Nephron progenitor cell (in vitro differentiated cells): Measurements from ENCODE around the gene KLF13.
A peak's percentile ranks its signal among the peaks of the same experiment; 100 is the strongest.

Source experiments
- DNase-seq: peaks from one replicate; pipeline ENCODE4 v3.0.0; 2021
- H3K27ac Mint-ChIP-seq: 2 replicates; pipeline ENCODE4 v1.8.0; 2021; ENCODE audit warnings: mild to moderate bottlenecking, moderate library complexity, mixed read lengths
- H3K27me3 Mint-ChIP-seq: 2 replicates; pipeline ENCODE4 v1.8.0; 2021; ENCODE audit warnings: mild to moderate bottlenecking, low read depth, mixed read lengths; ENCODE audit not compliant: poor library complexity
- H3K36me3 Mint-ChIP-seq: 2 replicates; pipeline ENCODE4 v1.8.0; 2021; ENCODE audit warnings: low read depth, mixed read lengths
- H3K4me1 Mint-ChIP-seq: 2 replicates; pipeline ENCODE4 v1.8.0; 2021; ENCODE audit warnings: mixed read lengths
- H3K4me3 Mint-ChIP-seq: 2 replicates; pipeline ENCODE4 v1.8.0; 2021; ENCODE audit warnings: mild to moderate bottlenecking, moderate library complexity, mixed read lengths
- H3K9me3 Mint-ChIP-seq: 2 replicates; pipeline ENCODE4 v1.8.0; 2021; ENCODE audit warnings: mild to moderate bottlenecking, moderate library complexity, mixed read lengths
- TF ChIP-seq, protein P1 (sequence below): fragments of 200-600 bp; sonication (generic); IDR thresholded peaks from 2 replicates; pipeline ENCODE4 v1.5.0; 2021; ENCODE audit warnings: antibody characterized with exemption

The KLF13 gene

DNA sequence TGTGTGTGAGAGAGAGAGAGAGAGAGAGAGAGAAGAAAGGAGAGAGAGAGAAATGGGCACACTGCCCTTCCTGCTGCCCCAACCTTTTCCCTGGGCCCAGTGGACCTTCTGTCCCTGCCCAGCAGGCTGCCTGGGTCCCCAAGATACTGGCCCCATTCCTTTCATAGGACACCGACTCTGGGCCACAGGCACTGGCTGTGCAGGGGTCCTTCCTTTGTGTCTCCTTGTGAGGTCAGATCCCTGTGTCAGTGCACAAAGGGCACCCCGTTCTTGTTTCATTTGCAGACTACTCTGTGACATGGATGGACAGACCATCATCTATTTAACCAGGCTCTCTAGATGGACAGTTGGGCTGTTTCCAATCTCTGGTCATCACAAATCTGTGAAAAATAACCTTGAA, 21.3 kb upstream of the KLF13 start:
- no peak for DNase-seq
- Mint-ChIP-seq H3K4me1 (peaks cover 59% of the 10 kb centered on the region), H3K27me3 (peaks cover 47% of the 10 kb centered on the region), H3K9me3 (no peaks in the 10 kb centered on the region), H3K4me3 (no peak overlapping the region), H3K36me3 (no peaks in the 10 kb centered on the region), H3K27ac (no peak overlapping the region)
- TF ChIP-seq, protein P1, sequence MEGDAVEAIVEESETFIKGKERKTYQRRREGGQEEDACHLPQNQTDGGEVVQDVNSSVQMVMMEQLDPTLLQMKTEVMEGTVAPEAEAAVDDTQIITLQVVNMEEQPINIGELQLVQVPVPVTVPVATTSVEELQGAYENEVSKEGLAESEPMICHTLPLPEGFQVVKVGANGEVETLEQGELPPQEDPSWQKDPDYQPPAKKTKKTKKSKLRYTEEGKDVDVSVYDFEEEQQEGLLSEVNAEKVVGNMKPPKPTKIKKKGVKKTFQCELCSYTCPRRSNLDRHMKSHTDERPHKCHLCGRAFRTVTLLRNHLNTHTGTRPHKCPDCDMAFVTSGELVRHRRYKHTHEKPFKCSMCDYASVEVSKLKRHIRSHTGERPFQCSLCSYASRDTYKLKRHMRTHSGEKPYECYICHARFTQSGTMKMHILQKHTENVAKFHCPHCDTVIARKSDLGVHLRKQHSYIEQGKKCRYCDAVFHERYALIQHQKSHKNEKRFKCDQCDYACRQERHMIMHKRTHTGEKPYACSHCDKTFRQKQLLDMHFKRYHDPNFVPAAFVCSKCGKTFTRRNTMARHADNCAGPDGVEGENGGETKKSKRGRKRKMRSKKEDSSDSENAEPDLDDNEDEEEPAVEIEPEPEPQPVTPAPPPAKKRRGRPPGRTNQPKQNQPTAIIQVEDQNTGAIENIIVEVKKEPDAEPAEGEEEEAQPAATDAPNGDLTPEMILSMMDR: no peak

DNA sequence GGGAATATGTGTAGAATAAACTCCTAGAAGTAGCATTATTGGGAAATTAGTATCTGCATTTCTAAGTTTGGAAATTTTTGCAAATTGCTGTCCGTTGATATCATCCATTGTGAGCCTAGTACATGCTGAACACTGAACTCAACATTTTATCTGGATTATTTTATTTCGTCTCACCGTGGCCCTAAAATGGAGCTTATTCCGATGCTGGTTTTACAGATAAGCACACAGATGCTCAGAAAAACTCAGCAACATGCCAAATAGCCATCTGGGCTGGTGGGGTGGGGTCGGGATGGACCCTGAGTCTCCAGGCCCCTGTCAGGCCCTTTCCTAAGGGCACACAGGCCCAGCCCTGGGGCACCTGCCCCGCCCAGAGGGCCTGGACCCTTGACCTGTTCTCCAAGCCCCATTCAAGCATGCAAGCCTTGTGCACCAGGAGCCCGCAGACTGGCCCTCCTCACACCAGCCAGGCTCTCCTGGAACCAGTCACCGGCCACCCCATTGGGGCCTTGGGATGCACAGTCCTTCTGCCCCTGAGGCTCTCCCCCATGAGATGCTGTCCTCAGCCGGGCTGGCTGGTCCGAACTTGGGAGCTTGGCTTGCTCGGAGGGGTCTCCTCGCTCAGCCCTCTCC, 20.7 kb upstream of the KLF13 start:
- no peak overlapping the region for H3K27ac Mint-ChIP-seq
- no peaks in the 10 kb centered on the region for H3K9me3 Mint-ChIP-seq
- H3K4me3 Mint-ChIP-seq: no peak overlapping the region
- no peaks in the 10 kb centered on the region for H3K36me3 Mint-ChIP-seq
- peaks cover 61% of the 10 kb centered on the region for H3K4me1 Mint-ChIP-seq
- H3K27me3 Mint-ChIP-seq: peaks cover 47% of the 10 kb centered on the region
- DNase-seq: no peak
- TF ChIP-seq, protein P1: no peak

DNA sequence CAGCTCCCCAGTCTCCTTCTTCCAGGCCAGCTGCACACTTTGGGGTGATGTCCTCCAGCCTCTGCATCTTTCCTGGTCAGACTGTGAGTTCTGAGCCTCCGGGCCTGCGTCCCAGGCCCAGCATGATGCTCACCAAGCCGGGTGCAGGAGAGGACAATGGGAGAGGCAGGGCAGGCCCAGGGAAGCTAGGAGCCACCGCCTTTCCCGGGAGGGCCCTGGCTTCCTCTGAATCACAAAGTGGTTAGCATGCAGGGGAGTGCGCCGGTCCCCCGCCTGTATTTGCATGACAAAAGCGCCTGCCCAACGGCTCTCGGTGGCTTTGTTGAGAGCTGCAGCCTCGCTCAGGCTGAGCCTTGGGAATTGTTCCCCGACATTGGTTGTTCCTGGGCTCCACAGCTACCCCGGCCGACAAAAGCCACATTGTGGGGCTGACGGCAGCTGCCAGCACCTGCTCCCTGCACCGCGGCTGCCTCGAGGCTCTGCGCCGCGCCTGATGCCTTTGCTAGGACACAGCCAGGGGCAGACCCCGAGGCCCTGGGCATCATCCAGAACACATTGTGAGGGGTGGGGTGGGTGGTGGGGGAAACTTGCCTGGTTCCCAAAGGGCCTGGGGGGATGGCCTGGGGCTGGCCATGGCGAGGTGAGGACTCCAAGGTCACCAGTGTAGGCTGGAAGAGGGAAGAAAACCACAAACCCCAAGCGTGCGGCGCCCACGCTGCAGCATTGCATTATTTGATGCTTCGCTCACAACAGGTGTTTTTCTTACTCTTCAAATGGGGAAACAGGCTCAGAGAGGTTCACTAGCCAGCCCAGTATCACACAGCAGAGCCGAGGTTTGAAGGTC, 20.0 kb upstream of the KLF13 start:
- Mint-ChIP-seq H3K9me3 (no peaks in the 10 kb centered on the region), H3K27ac (no peak overlapping the region), H3K27me3 (peaks cover 47% of the 10 kb centered on the region), H3K4me3 (no peak overlapping the region), H3K36me3 (no peaks in the 10 kb centered on the region), H3K4me1 (peaks cover 55% of the 10 kb centered on the region)
- peak; percentile 49 for DNase-seq
- TF ChIP-seq, protein P1: no peak

DNA sequence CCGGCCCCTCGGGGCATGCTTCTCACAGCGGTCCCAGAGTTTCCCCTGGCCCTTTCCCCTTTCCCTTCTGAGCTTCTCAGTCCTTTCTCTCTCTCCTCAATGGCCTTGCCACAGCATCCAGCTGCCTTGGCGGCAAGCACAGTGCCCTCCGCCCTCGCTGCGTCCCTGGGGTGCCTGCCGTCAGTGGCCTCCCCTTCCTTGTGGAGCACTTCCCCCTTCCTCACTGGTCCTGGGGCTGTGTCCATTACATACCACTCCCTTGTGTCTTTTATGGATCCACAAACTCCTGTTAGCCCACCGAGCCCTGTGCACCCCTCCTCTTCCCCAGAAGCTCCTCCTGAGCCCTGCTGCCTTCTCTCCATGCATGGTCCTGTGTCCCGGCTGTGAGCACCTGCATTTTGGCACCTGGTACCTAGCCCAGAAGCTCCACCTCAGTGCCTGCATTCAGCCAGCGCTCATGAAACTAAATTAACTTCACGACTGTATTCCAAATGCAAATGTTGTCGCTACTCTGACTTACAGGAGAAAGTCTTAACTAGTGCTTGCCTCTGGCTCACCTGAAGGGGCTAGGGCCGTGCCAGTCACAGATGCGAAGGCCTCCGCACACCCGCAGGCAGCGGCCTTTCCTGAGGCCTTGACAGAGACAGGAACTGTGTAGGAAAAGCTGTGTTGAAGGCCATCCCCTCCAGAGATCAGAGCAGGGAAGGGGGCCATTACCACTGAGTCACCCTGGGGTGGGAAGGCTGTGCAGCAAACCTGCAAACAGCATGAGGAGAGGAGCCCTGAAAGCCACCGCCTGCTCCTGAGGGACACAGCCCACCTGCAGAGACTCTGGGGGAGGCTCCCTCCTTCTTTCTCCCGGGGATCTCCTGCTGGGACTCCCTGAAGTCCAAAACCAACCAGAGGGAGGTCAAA, 19.1 kb upstream of the KLF13 start:
- Mint-ChIP-seq H3K9me3 (no peaks in the 10 kb centered on the region), H3K4me3 (no peak overlapping the region), H3K36me3 (no peaks in the 10 kb centered on the region), H3K27ac (no peak overlapping the region), H3K4me1 (peaks cover 46% of the 10 kb centered on the region), H3K27me3 (peaks cover 47% of the 10 kb centered on the region)
- DNase-seq: no peak
- TF ChIP-seq, protein P1: no peak

DNA sequence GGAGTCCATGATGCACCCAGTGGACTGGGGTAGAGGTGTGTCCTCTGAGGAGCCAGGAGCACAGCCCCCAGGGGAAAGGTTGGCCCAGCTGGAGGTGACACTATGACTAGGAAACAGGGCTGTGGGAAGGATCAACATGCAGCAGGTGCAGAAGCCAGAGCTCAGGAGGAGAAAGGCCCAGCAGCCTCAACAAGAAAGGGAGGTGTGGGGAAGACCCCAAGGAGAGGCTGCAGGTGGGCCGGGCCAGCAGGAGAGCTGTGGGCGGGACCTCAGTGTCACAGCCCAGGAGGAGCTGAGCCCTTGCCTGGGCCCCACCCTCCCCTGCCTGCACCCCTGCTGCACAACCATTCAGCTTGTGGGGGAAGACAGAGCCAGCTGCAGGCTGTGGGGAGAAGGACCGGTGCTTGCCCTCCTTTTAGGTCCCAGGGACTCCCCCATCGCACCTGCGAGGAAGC, 18.4 kb upstream of the KLF13 start:
- Mint-ChIP-seq H3K4me1 (peaks cover 41% of the 10 kb centered on the region), H3K4me3 (no peak overlapping the region), H3K27me3 (peaks cover 47% of the 10 kb centered on the region), H3K27ac (no peak overlapping the region), H3K36me3 (no peaks in the 10 kb centered on the region), H3K9me3 (peaks cover 4% of the 10 kb centered on the region)
- DNase-seq: no peak
- TF ChIP-seq, protein P1: no peak
